HepG2 (cell line): ENCODE measurements around the gene NSF. TPM values are rescaled to one million over a fixed set of nuclear protein-coding genes. Genes with fewer than 3 reads are reported as not detected.

Source experiments
- ATF1 ChIP-seq: IDR thresholded peaks from 2 replicates; pipeline ENCODE4 v1.6.1; 2016; ENCODE audit warnings: mild to moderate bottlenecking, control low read depth
- CEBPG ChIP-seq: IDR thresholded peaks from 2 replicates; pipeline ENCODE4 v1.6.1; 2016
- ELK4 ChIP-seq: sonication (generic); formaldehyde crosslinking; IDR thresholded peaks from 2 replicates; pipeline ENCODE4 v1.9.0; 2021; ENCODE audit warnings: missing genetic modification reagents, borderline replicate concordance
- FOSL2 ChIP-seq: sonication (generic); formaldehyde crosslinking; IDR thresholded peaks from 2 replicates; pipeline ENCODE4 v1.4.0; 2020; ENCODE audit warnings: missing genetic modification reagents
- FOXA1 ChIP-seq, 2 experiments: fragments of 450-650 bp in 1 of 2; sonication (generic) in 1 of 2; formaldehyde crosslinking in 1 of 2; IDR thresholded peaks; 2 replicates each; pipeline versions ENCODE4 v1.4.0 to v1.6.1; 2016 to 2020; ENCODE audit warnings: missing genetic modification reagents in 1 of 2
- GATAD1 ChIP-seq: IDR thresholded peaks from 2 replicates; pipeline ENCODE4 v1.6.1; 2016; ENCODE audit warnings: missing genetic modification reagents, missing compliant biosample characterization
- IRX3 ChIP-seq: sonication (generic); formaldehyde crosslinking; IDR thresholded peaks from 2 replicates; pipeline ENCODE4 v1.8.1; 2023; ENCODE audit warnings: mild to moderate bottlenecking, low read depth, missing genetic modification reagents, borderline replicate concordance
- MAFK ChIP-seq, 2 experiments: IDR thresholded peaks in 1 of 2; conservative IDR thresholded peaks in 1 of 2; 2 replicates each; pipeline ENCODE4 v1.6.1; 2011; ENCODE audit warnings: improper control_type of control experiment in 2 of 2, low read length in 2 of 2
- NRL ChIP-seq: sonication (generic); formaldehyde crosslinking; IDR thresholded peaks from 2 replicates; pipeline ENCODE4 v1.5.0; 2020; ENCODE audit warnings: missing genetic modification reagents, mild to moderate bottlenecking, moderate library complexity, borderline replicate concordance
- PAF1 ChIP-seq: IDR thresholded peaks from 2 replicates; pipeline ENCODE4 v1.6.1; 2016; ENCODE audit warnings: missing genetic modification reagents, missing compliant biosample characterization
- PHF20 ChIP-seq: sonication (generic); formaldehyde crosslinking; IDR thresholded peaks from 2 replicates; pipeline ENCODE4 v1.5.0; 2020; ENCODE audit warnings: mild to moderate bottlenecking, missing genetic modification reagents
- PRPF4 ChIP-seq: fragments of 200-400 bp; formaldehyde crosslinking; IDR thresholded peaks from 2 replicates; pipeline ENCODE4 v1.6.1; 2016; ENCODE audit warnings: low read length, low read depth; ENCODE audit not compliant: poor library complexity, severe bottlenecking
- TAF15 ChIP-seq: fragments of 200-400 bp; formaldehyde crosslinking; IDR thresholded peaks from one replicate; pipeline ENCODE4 v1.6.1; 2018; ENCODE audit warnings: mild to moderate bottlenecking, low read depth, low read length; ENCODE audit not compliant: poor library complexity, severe bottlenecking
- TBX3 ChIP-seq: fragments of 450-650 bp; IDR thresholded peaks from 2 replicates; pipeline ENCODE4 v1.6.1; 2017; ENCODE audit warnings: antibody characterized with exemption, mild to moderate bottlenecking, inconsistent platforms, borderline replicate concordance
- USF2 ChIP-seq, 2 experiments: sonication (generic) in 1 of 2; formaldehyde crosslinking in 1 of 2; IDR thresholded peaks; 2 replicates each; pipeline versions ENCODE4 v1.5.1 to v1.6.1; 2011 to 2020; ENCODE audit warnings: borderline replicate concordance in 1 of 2, low read depth in 1 of 2, low read length in 1 of 2, mild to moderate bottlenecking in 1 of 2, missing genetic modification reagents in 1 of 2, moderate library complexity in 1 of 2
- ZFAT ChIP-seq: sonication (generic); formaldehyde crosslinking; conservative IDR thresholded peaks from 2 replicates; pipeline ENCODE4 v1.8.1; 2023; ENCODE audit warnings: missing genetic modification reagents, inconsistent platforms
- ZNF136 ChIP-seq: sonication (generic); formaldehyde crosslinking; IDR thresholded peaks from 2 replicates; pipeline ENCODE4 v1.8.1; 2022; ENCODE audit warnings: low read depth, mild to moderate bottlenecking, moderate library complexity, missing genetic modification reagents
- ZNF180 ChIP-seq: sonication (generic); formaldehyde crosslinking; IDR thresholded peaks from 2 replicates; pipeline ENCODE4 v1.4.0; 2020; ENCODE audit warnings: low read depth, missing genetic modification reagents, borderline replicate concordance
- ZNF224 ChIP-seq: sonication (generic); formaldehyde crosslinking; IDR thresholded peaks from 2 replicates; pipeline ENCODE4 v1.5.0; 2020; ENCODE audit warnings: mild to moderate bottlenecking, missing genetic modification reagents
- ZNF605 ChIP-seq: sonication (generic); formaldehyde crosslinking; IDR thresholded peaks from 2 replicates; pipeline ENCODE4 v1.8.0; 2022; ENCODE audit warnings: mild to moderate bottlenecking, missing genetic modification reagents
- ZNF644 ChIP-seq: IDR thresholded peaks from 2 replicates; pipeline ENCODE4 v1.6.1; 2016; ENCODE audit warnings: low read depth
- ZNF674 ChIP-seq: sonication (generic); formaldehyde crosslinking; IDR thresholded peaks from 2 replicates; pipeline ENCODE4 v1.5.0; 2020; ENCODE audit warnings: low read depth, mild to moderate bottlenecking, missing genetic modification reagents
- ZNF691 ChIP-seq: sonication (generic); formaldehyde crosslinking; IDR thresholded peaks from 2 replicates; pipeline ENCODE4 v1.4.0; 2020; ENCODE audit warnings: missing genetic modification reagents, low read depth, mild to moderate bottlenecking, borderline replicate concordance
- ZNF766 ChIP-seq: sonication (generic); formaldehyde crosslinking; IDR thresholded peaks from 2 replicates; pipeline ENCODE4 v1.5.0; 2020; ENCODE audit warnings: missing genetic modification reagents, borderline replicate concordance
- ZNF83 ChIP-seq: sonication (generic); formaldehyde crosslinking; IDR thresholded peaks from 2 replicates; pipeline ENCODE4 v1.4.0; 2020; ENCODE audit warnings: missing genetic modification reagents, mild to moderate bottlenecking, borderline replicate concordance
- ZNF878 ChIP-seq: sonication (generic); formaldehyde crosslinking; IDR thresholded peaks from 2 replicates; pipeline ENCODE4 v1.8.1; 2023; ENCODE audit warnings: mild to moderate bottlenecking, missing genetic modification reagents, moderate library complexity
- polyA plus RNA-seq, 8 experiments: library from polyadenylated mRNA; depleted of rRNA in 3 of 8; stranded (reverse) in 7 of 8; unstranded in 1 of 8; fragments of >200 nt; fragmentation: Illumina TruSeq in 4 of 8; extraction: Trizol in 4 of 8; gene quantifications; 2 replicates each; pipeline versions ENCODE4 v1.2.1 to v1.2.3, GENCODE V29; 2011 to 2016; ENCODE audit warnings: low read depth in 4 of 8, missing spikeins in 1 of 8, mixed read lengths in 1 of 8; ENCODE audit not compliant: insufficient read depth in 1 of 8
- total RNA-seq, 5 experiments: library from RNA; depleted of rRNA; stranded (reverse); fragments of >200 nt; fragmentation: Illumina TruSeq; extraction: Trizol; gene quantifications; 2 replicates each; pipeline ENCODE4 v1.2.3, GENCODE V29; 2016; ENCODE audit warnings: low read depth in 1 of 5
- TF ChIP-seq, protein P1 (sequence below): IDR thresholded peaks from 2 replicates; pipeline ENCODE4 v1.6.1; 2012; ENCODE audit warnings: inconsistent platforms

NSF gene
- total and polyA plus RNA-seq, 2 of the 13 experiments (the other 11 are each of a cell fraction or from before 2014, with no cell fraction given) = 21.9 to 37.8 TPM

DNA sequence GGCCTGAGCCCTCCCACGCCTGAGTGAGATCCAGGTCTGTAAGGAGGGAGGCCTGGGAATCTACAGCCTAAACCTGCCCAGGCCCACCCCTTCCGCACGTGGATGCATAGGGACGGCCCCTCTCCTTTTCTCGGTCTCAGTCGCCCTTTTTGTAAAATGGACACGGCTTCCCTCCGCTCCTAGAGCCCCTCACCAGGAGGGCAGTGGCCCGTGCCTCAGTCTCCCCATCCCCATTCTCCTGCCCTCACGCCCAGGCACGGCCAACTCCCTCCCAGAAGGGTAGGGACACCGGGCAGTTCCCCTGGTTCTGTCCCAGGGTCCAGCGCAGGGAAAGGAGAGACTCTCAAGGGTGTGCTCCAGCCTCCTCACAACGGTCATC, 180.0 kb downstream of the NSF start (continued):
- no peak for TF ChIP-seq USF2 (IDR thresholded peaks at IDR 0.05; ENCODE audit: low read depth, low read length)
- no peak for TF ChIP-seq USF2 (CRISPR knock-in tag; IDR thresholded peaks at IDR 0.05; ENCODE audit: borderline replicate concordance)
- 0 out of 2 replicates have a peak, but pooled peaks have one; percentile 76 for TF ChIP-seq ZNF766
- TF ChIP-seq TAF15 = no peak
- no peak for TF ChIP-seq PRPF4
- TF ChIP-seq IRX3 = no peak
- no peak for TF ChIP-seq ZNF644
- no peak for TF ChIP-seq ZFAT (CRISPR knock-in tag)
- no peak; the same call in 1 of the 2 replicates for TF ChIP-seq PHF20
- TF ChIP-seq GATAD1 (CRISPR knock-in tag) = no peak
- 0 out of 2 replicates have a peak, but pooled peaks have one; percentile 65 for TF ChIP-seq ELK4 (CRISPR knock-in tag)
- no peak for TF ChIP-seq MAFK (conservative IDR thresholded peaks at IDR 0.05 in 1 of 2, IDR thresholded peaks at IDR 0.05 in 1 of 2; ENCODE audit: low read length in 2 of 2)
- TF ChIP-seq TBX3 = no peak
- TF ChIP-seq ZNF136 (CRISPR knock-in tag) = no peak
- TF ChIP-seq ZNF180 = no peak
- no peak for TF ChIP-seq FOXA1 (IDR thresholded peaks at IDR 0.05)
- TF ChIP-seq FOXA1 (CRISPR knock-in tag; IDR thresholded peaks at IDR 0.05) = no peak
- TF ChIP-seq ZNF83 (CRISPR knock-in tag) = no peak
- TF ChIP-seq CEBPG (CRISPR knock-in tag) = no peak; the same call in 1 of the 2 replicates
- 0 out of 2 replicates have a peak, but pooled peaks have one; percentile 20 for TF ChIP-seq ZNF224
- no peak for TF ChIP-seq ATF1 (CRISPR knock-in tag)
- TF ChIP-seq PAF1 (CRISPR knock-in tag) = 0 out of 2 replicates have a peak, but pooled peaks have one; percentile 36
- TF ChIP-seq FOSL2 = 0 out of 2 replicates have a peak, but pooled peaks have one; percentile 3
- TF ChIP-seq ZNF674 (CRISPR knock-in tag) = no peak
- no peak; the same call in 1 of the 2 replicates for TF ChIP-seq NRL (CRISPR knock-in tag)
- peak; percentile 82 for TF ChIP-seq ZNF605 (CRISPR knock-in tag)
- TF ChIP-seq ZNF691 = 0 out of 2 replicates have a peak, but pooled peaks have one; percentile 2
- TF ChIP-seq, protein P1, sequence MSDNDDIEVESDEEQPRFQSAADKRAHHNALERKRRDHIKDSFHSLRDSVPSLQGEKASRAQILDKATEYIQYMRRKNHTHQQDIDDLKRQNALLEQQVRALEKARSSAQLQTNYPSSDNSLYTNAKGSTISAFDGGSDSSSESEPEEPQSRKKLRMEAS = peak; percentile 93
- no peak; the same call in none of the 2 replicates for TF ChIP-seq ZNF878 (CRISPR knock-in tag)
